CD4-positive, alpha-beta T cell treated with Interleukin-21 for 1 hour (primary cell): ENCODE data around the gene FAM229A.

Source experiments
- DNase-seq: peaks from one replicate; pipeline ENCODE4 v3.0.0-alpha.2; 2020

FAM229A gene

GRCh38 chr1:32346532-32347157 lies 15.6 kb downstream of the FAM229A start:
- DNase-seq = no peak

- no peak for DNase-seq
Observed at GRCh38 chr1:32345289-32345827, 16.9 kb downstream of the FAM229A start.

- DNase-seq = no peak
Observed at GRCh38 chr1:32342704-32343103, 19.6 kb downstream of the FAM229A start.

GRCh38 chr1:32341971-32342370 lies 20.3 kb downstream of the FAM229A start:
- no peak for DNase-seq

GRCh38 chr1:32341186-32341757 lies 21.0 kb downstream of the FAM229A start:
- no peak for DNase-seq

- DNase-seq = no peak
Observed at GRCh38 chr1:32339363-32339978, 22.8 kb downstream of the FAM229A start.

- no peak for DNase-seq
Observed at GRCh38 chr1:32338637-32339145, 23.6 kb downstream of the FAM229A start.

GRCh38 chr1:32337855-32338636 lies 24.2 kb downstream of the FAM229A start:
- peak; percentile 40 for DNase-seq

- peak; percentile 76 for DNase-seq
Observed at GRCh38 chr1:32336963-32337675, 25.2 kb downstream of the FAM229A start.

- no peak for DNase-seq
Observed at GRCh38 chr1:32336591-32336932, 25.7 kb downstream of the FAM229A start.

- DNase-seq = peak; percentile 89
Observed at GRCh38 chr1:32335790-32336590, 26.3 kb downstream of the FAM229A start, which contains the start of gene MARCKSL1. TSS of gene MARCKSL1 (minus strand) at chr1:32336233. CDS start at chr1:32336033, 200 bp downstream.

- DNase-seq = peak; percentile 10
Observed at GRCh38 chr1:32335535-32335789, 26.8 kb downstream of the FAM229A start.

GRCh38 chr1:32334864-32335534 lies 27.3 kb downstream of the FAM229A start:
- peak; percentile 72 for DNase-seq

- no peak for DNase-seq
Observed at GRCh38 chr1:32334274-32334861, 27.9 kb downstream of the FAM229A start.

- DNase-seq = peak; percentile 10
Observed at GRCh38 chr1:32333251-32333963, 28.9 kb downstream of the FAM229A start.

- DNase-seq = no peak
Observed at GRCh38 chr1:32332290-32333079, 29.8 kb downstream of the FAM229A start.

- DNase-seq = no peak
Observed at GRCh38 chr1:32331549-32331948, 30.7 kb downstream of the FAM229A start.

- DNase-seq = no peak
Observed at GRCh38 chr1:32330558-32331151, 31.6 kb downstream of the FAM229A start.

- DNase-seq = no peak
Observed at GRCh38 chr1:32329931-32330466, 32.3 kb downstream of the FAM229A start.
